ENCODE measurements around the gene DYRK1B.

DNA sequence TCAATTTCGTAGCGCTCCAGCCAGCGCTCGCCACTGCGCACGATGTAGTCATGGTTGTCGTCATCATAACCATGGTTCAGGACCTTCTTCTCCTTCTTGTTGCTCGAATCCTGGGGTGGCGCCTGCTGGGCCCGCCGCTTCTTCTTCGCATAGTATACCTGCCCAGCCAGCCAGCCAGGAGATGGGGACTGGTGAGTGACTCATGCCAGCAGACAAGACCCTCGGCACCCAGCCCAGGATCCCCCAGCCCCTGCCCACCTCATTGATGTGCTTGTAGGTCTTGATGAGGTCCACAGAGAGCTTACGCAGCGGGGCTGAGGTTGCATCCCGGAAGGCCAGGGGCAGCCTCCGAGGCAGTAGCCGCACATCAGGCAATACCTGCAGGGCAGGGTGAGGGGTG is 3.6 kb downstream of the DYRK1B start:
- TF ChIP-seq EZH2 (IDR thresholded peaks at IDR 0.05; ENCODE audit: low read length): no peak
- TF ChIP-seq, protein P1, sequence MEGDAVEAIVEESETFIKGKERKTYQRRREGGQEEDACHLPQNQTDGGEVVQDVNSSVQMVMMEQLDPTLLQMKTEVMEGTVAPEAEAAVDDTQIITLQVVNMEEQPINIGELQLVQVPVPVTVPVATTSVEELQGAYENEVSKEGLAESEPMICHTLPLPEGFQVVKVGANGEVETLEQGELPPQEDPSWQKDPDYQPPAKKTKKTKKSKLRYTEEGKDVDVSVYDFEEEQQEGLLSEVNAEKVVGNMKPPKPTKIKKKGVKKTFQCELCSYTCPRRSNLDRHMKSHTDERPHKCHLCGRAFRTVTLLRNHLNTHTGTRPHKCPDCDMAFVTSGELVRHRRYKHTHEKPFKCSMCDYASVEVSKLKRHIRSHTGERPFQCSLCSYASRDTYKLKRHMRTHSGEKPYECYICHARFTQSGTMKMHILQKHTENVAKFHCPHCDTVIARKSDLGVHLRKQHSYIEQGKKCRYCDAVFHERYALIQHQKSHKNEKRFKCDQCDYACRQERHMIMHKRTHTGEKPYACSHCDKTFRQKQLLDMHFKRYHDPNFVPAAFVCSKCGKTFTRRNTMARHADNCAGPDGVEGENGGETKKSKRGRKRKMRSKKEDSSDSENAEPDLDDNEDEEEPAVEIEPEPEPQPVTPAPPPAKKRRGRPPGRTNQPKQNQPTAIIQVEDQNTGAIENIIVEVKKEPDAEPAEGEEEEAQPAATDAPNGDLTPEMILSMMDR (optimal IDR thresholded peaks at IDR 0.05 in 1 of 3, IDR thresholded peaks at IDR 0.05 in 1 of 3, conservative IDR thresholded peaks at IDR 0.05 in 1 of 3; ENCODE audit: extremely low read depth in 1 of 3, insufficient read depth in 2 of 3, low read length in 3 of 3): no peak

Data from keratinocyte (primary cell).